ENCODE measurements around the gene PRKACA. TPM values are rescaled to one million over a fixed set of nuclear protein-coding genes. Genes with fewer than 3 reads are reported as not detected.
A peak's percentile ranks its signal among the peaks of the same experiment; 100 is the strongest.

Gene PRKACA
- polyA plus RNA-seq, 2 of the 4 experiments (the other 2 are of a cell fraction): 10.0 to 40.9 TPM

- no peak for FAIRE-seq
- peak in 1 of 2 experiments; percentile 61; a peak in 2 of 6 replicates for ATAC-seq
- TF ChIP-seq KDM1A (IDR thresholded peaks at IDR 0.05; ENCODE audit: low read depth): no peak
- no peak for TF ChIP-seq MAFK (IDR thresholded peaks at IDR 0.05; ENCODE audit: partially characterized antibody)
- TF ChIP-seq CBX2 (IDR thresholded peaks at IDR 0.05; ENCODE audit: borderline replicate concordance, low read depth): no peak
- no peak for TF ChIP-seq JUNB (IDR thresholded peaks at IDR 0.05)
- no peak for TF ChIP-seq HOXA7 (CRISPR knock-in tag; IDR thresholded peaks at IDR 0.05)
- TF ChIP-seq NR3C1 (IDR thresholded peaks at IDR 0.05): no peak
- no peak for TF ChIP-seq BCL3 (IDR thresholded peaks at IDR 0.05)
- TF ChIP-seq NFE2L2 (conservative IDR thresholded peaks at IDR 0.05; ENCODE audit: low read length): no peak
- no peak for TF ChIP-seq ZC3H11A (IDR thresholded peaks at IDR 0.05)
- no peak for TF ChIP-seq HOXB5 (CRISPR knock-in tag; IDR thresholded peaks at IDR 0.05)
- TF ChIP-seq EP300 (IDR thresholded peaks at IDR 0.05): no peak
- no peak overlapping the region for H3K4me3 ChIP-seq
- DNase-seq (ENCODE audit: low read depth in 1 of 2, low spot score in 1 of 2): peak; percentile 16 to 52
- H3K9me3 ChIP-seq: no peaks in the 10 kb centered on the region
- ChIA-PET CTCF (interaction anchor here (1.2 to 1.3 kb wide), 2 partner anchors 12 to 29 kb away, joined by 3 read pairs; partner anchors contain the start of gene ASF1B), POLR2A (no interaction called here)
- H3K4me1 ChIP-seq: peaks cover 6% of the 10 kb centered on the region
- no peak overlapping the region for H3K4me2 ChIP-seq
- H3K27ac ChIP-seq: no peak overlapping the region
- WGBS (ENCODE audit: missing lambda C conversion rate): 75% methylated on average over 12 of the region's 23 CpGs
Measured at GRCh38 chr19:14107581-14108461, 9.7 kb downstream of the PRKACA start.

GRCh38 chr19:14106840-14107239 lies 10.7 kb downstream of the PRKACA start:
- POLR2A ChIA-PET: no interaction called here
- TF ChIP-seq MYC (IDR thresholded peaks at IDR 0.05; ENCODE audit: borderline replicate concordance, low read length) (no peak), NFE2L2 (conservative IDR thresholded peaks at IDR 0.05; ENCODE audit: low read length) (no peak), HOXB13 (CRISPR knock-in tag; IDR thresholded peaks at IDR 0.05; ENCODE audit: low read depth) (no peak), RAD21 (conservative IDR thresholded peaks at IDR 0.05 in 1 of 2, IDR thresholded peaks at IDR 0.05 in 1 of 2) (no peak), MAZ (IDR thresholded peaks at IDR 0.05; ENCODE audit: borderline replicate concordance, low read depth, low read length) (no peak), TP53 (CRISPR knock-in tag; IDR thresholded peaks at IDR 0.05) (no peak), PHF8 (IDR thresholded peaks at IDR 0.05; ENCODE audit: borderline replicate concordance, low read depth) (no peak), ESRRA (IDR thresholded peaks at IDR 0.05; ENCODE audit: borderline replicate concordance, low read length) (no peak), NPAS2 (CRISPR knock-in tag; IDR thresholded peaks at IDR 0.05; ENCODE audit: borderline replicate concordance) (no peak), KDM1A (IDR thresholded peaks at IDR 0.05; ENCODE audit: low read depth) (no peak), TFCP2L1 (CRISPR knock-in tag; IDR thresholded peaks at IDR 0.05) (no peak), CBX8 (IDR thresholded peaks at IDR 0.05) (no peak), FOXS1 (CRISPR knock-in tag; IDR thresholded peaks at IDR 0.05) (no peak), HEYL (CRISPR knock-in tag; IDR thresholded peaks at IDR 0.05) (no peak), CHD4 (IDR thresholded peaks at IDR 0.05; ENCODE audit: borderline replicate concordance) (no peak), REST (IDR thresholded peaks at IDR 0.05) (no peak)
- Histone ChIP-seq H3K4me1 (no peaks in the 10 kb centered on the region), H3K4me3 (no peak overlapping the region), H3K27ac (no peak overlapping the region), H3K4me2 (no peak overlapping the region), H3K9me3 (no peaks in the 10 kb centered on the region)
- FAIRE-seq: no peak
- no peak for DNase-seq (ENCODE audit: low read depth in 1 of 2, low spot score in 1 of 2)
- CTCF ChIA-PET: interaction anchor here (1.3 kb wide), 1 partner anchor 11 kb away, joined by 3 read pairs; no protein-coding TSS in a partner anchor
- WGBS (ENCODE audit: missing lambda C conversion rate): no CpG with 5 or more reads among the region's 16 CpGs
- no peak for ATAC-seq

Data from A549 (cell line).